ENCODE measurements around the gene EXOC4. TPM values are rescaled to one million over a fixed set of nuclear protein-coding genes. Genes with fewer than 3 reads are reported as not detected.

The EXOC4 gene
- total and polyA plus RNA-seq, 2 donors from 2014 or later, result 22.8 to 78.7 TPM

DNA sequence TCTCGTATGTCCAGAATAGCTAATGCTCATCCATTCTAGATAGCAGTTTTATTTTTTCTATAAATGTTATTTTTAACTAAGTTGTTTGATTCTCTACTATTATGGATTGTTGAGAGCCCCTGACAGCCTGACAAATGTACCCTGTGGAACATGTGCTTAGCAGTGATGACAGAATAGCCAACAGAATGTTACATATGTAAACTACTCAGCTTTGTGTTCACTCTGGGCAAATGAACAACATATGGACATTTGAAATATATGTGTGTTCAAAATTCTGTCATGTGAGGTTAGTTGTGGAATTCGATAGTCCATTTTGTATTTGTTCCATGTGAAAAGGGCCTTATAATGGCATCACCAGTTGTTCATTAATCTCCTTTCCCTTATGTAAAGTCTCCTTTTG is 199.7 kb downstream of the EXOC4 start:
- DNase-seq, result no peak
- Histone ChIP-seq H3K27ac (ENCODE audit: low read depth in 2 of 2, low read length in 2 of 2) (no peak overlapping the region), H3K4me3 (ENCODE audit: low read length in 3 of 3) (no peak overlapping the region), H3K9me3 (ENCODE audit: control insufficient read depth in 2 of 3, insufficient read depth in 1 of 3, low read length in 3 of 3) (no peaks in the 10 kb centered on the region), H3K4me1 (ENCODE audit: control insufficient read depth in 2 of 3, insufficient read depth in 2 of 3, low read depth in 1 of 3, low read length in 3 of 3) (no peaks in the 10 kb centered on the region), H3K36me3 (ENCODE audit: control insufficient read depth in 2 of 3, insufficient read depth in 3 of 3, low read length in 3 of 3) (no peaks in the 10 kb centered on the region), H3K9ac (ENCODE audit: low read length in 3 of 3) (no peak overlapping the region), H3K27me3 (ENCODE audit: control insufficient read depth, insufficient read depth, low read length) (no peaks in the 10 kb centered on the region)
- intact Hi-C loops (cut with DNase I), result no loop called here
- TF ChIP-seq, protein P1, sequence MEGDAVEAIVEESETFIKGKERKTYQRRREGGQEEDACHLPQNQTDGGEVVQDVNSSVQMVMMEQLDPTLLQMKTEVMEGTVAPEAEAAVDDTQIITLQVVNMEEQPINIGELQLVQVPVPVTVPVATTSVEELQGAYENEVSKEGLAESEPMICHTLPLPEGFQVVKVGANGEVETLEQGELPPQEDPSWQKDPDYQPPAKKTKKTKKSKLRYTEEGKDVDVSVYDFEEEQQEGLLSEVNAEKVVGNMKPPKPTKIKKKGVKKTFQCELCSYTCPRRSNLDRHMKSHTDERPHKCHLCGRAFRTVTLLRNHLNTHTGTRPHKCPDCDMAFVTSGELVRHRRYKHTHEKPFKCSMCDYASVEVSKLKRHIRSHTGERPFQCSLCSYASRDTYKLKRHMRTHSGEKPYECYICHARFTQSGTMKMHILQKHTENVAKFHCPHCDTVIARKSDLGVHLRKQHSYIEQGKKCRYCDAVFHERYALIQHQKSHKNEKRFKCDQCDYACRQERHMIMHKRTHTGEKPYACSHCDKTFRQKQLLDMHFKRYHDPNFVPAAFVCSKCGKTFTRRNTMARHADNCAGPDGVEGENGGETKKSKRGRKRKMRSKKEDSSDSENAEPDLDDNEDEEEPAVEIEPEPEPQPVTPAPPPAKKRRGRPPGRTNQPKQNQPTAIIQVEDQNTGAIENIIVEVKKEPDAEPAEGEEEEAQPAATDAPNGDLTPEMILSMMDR (IDR thresholded peaks at IDR 0.05; ENCODE audit: borderline replicate concordance, extremely low read depth, insufficient read depth), result no peak
- no peak for FAIRE-seq

DNA sequence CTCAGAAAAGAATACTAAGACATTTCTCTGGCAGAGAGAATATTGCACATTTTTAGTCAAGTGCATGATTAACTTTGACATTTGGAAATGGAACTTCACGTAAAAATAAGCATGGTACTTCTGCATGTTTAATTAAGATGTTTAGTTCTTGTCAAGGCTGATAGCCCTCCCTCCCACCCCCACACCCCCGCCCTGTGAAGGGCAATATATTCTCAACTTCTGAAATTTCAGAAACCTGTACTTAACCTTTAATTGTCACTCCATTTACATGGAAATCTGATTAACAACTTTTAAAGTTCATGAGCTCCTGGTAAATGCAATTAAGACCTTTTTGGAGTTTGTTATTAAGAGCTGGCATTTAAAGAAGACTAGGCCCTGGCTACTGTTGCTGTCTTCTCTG is 205.8 kb downstream of the EXOC4 start:
- Histone ChIP-seq H3K4me3 (ENCODE audit: low read length in 3 of 3) (no peak overlapping the region), H3K4me1 (ENCODE audit: control insufficient read depth in 2 of 3, insufficient read depth in 2 of 3, low read depth in 1 of 3, low read length in 3 of 3) (no peaks in the 10 kb centered on the region), H3K9ac (ENCODE audit: low read length in 3 of 3) (no peak overlapping the region), H3K27me3 (ENCODE audit: control insufficient read depth, insufficient read depth, low read length) (no peaks in the 10 kb centered on the region), H3K36me3 (ENCODE audit: control insufficient read depth in 2 of 3, insufficient read depth in 3 of 3, low read length in 3 of 3) (no peaks in the 10 kb centered on the region), H3K9me3 (ENCODE audit: control insufficient read depth in 2 of 3, insufficient read depth in 1 of 3, low read length in 3 of 3) (no peaks in the 10 kb centered on the region), H3K27ac (ENCODE audit: low read depth in 2 of 2, low read length in 2 of 2) (no peak overlapping the region)
- TF ChIP-seq, protein P1 (IDR thresholded peaks at IDR 0.05; ENCODE audit: borderline replicate concordance, extremely low read depth, insufficient read depth), result no peak
- DNase-seq (no peak), FAIRE-seq (no peak)
- intact Hi-C loops (cut with DNase I), result no loop called here

- no peaks in the 10 kb centered on the region for H3K27me3 ChIP-seq (ENCODE audit: control insufficient read depth, insufficient read depth, low read length)
- no peak for FAIRE-seq
- H3K4me3 ChIP-seq (ENCODE audit: low read length in 3 of 3), result no peak overlapping the region
- no peaks in the 10 kb centered on the region for H3K4me1 ChIP-seq (ENCODE audit: control insufficient read depth in 2 of 3, insufficient read depth in 2 of 3, low read depth in 1 of 3, low read length in 3 of 3)
- TF ChIP-seq, protein P1 (IDR thresholded peaks at IDR 0.05; ENCODE audit: borderline replicate concordance, extremely low read depth, insufficient read depth), result no peak
- intact Hi-C loops (cut with DNase I), result no loop called here
- no peak for DNase-seq
- no peak overlapping the region for H3K27ac ChIP-seq (ENCODE audit: low read depth in 2 of 2, low read length in 2 of 2)
- no peaks in the 10 kb centered on the region for H3K9me3 ChIP-seq (ENCODE audit: control insufficient read depth in 2 of 3, insufficient read depth in 1 of 3, low read length in 3 of 3)
- no peaks in the 10 kb centered on the region for H3K36me3 ChIP-seq (ENCODE audit: control insufficient read depth in 2 of 3, insufficient read depth in 3 of 3, low read length in 3 of 3)
- H3K9ac ChIP-seq (ENCODE audit: low read length in 3 of 3), result no peak overlapping the region
Observed at GRCh38 chr7:133461421-133461820, 208.5 kb downstream of the EXOC4 start.

DNA sequence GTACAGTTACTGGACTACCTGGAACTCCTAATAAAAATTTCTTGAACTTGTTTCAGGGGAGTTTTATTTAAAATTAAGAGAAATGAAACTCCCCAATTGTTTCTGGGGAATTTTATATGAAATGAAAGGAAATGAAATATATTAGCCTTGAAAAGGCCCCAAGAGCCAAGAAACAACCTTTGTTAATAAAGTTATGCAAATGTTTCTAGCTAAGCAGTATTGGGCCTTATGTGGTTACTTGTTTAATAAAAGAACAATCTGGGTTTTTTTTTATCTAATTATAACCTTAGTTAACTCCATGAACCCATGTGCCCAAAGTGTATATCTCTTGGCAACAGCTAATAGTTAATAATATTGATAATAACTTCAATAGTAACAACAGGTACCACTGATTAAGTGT is 222.8 kb downstream of the EXOC4 start:
- DNase-seq, result no peak
- FAIRE-seq, result no peak

More for the DNA sequence above, 222.8 kb downstream of the EXOC4 start:
- no peak overlapping the region for H3K27ac ChIP-seq (ENCODE audit: low read depth in 2 of 2, low read length in 2 of 2)
- H3K4me1 ChIP-seq (ENCODE audit: control insufficient read depth in 2 of 3, insufficient read depth in 2 of 3, low read depth in 1 of 3, low read length in 3 of 3), result no peaks in the 10 kb centered on the region
- H3K9me3 ChIP-seq (ENCODE audit: control insufficient read depth in 2 of 3, insufficient read depth in 1 of 3, low read length in 3 of 3), result peaks cover 0 to 2% (median 0%) of the 10 kb centered on the region in 3 donors
- TF ChIP-seq, protein P1 (IDR thresholded peaks at IDR 0.05; ENCODE audit: borderline replicate concordance, extremely low read depth, insufficient read depth), result no peak
- H3K27me3 ChIP-seq (ENCODE audit: control insufficient read depth, insufficient read depth, low read length), result no peaks in the 10 kb centered on the region
- no peak overlapping the region for H3K9ac ChIP-seq (ENCODE audit: low read length in 3 of 3)
- no peak overlapping the region for H3K4me3 ChIP-seq (ENCODE audit: low read length in 3 of 3)
- intact Hi-C loops (cut with DNase I), result no loop called here
- peaks cover 0 to 6% (median 0%) of the 10 kb centered on the region in 3 donors for H3K36me3 ChIP-seq (ENCODE audit: control insufficient read depth in 2 of 3, insufficient read depth in 3 of 3, low read length in 3 of 3)

All from kidney (tissue), 14 donors.